ENCODE measurements around the gene STOM. TPM values are rescaled to one million over a fixed set of nuclear protein-coding genes. Genes with fewer than 3 reads are reported as not detected.

The STOM gene
- total RNA-seq, 1 donor from 2014 or later: 25.1 TPM

GRCh38 chr9:121321016-121321503 is 49.0 kb downstream of the STOM start:
- DNase-seq: no peak

GRCh38 chr9:121319383-121319780 is 50.7 kb downstream of the STOM start:
- no peak for DNase-seq

GRCh38 chr9:121318631-121319382 is 51.2 kb downstream of the STOM start:
- DNase-seq: no peak

- no peak for DNase-seq
Observed at GRCh38 chr9:121317737-121318630, 52.1 kb downstream of the STOM start.

- no peak for DNase-seq
Observed at GRCh38 chr9:121316852-121317373, 53.1 kb downstream of the STOM start.

GRCh38 chr9:121316378-121316777 is 53.7 kb downstream of the STOM start:
- DNase-seq: no peak

- DNase-seq: no peak
Observed at GRCh38 chr9:121313458-121314152, 56.4 kb downstream of the STOM start.

GRCh38 chr9:121312169-121312568 is 57.9 kb downstream of the STOM start:
- DNase-seq: no peak

GRCh38 chr9:121310571-121310970 is 59.5 kb downstream of the STOM start:
- no peak for DNase-seq

- no peak for DNase-seq
Observed at GRCh38 chr9:121309833-121310425, 60.1 kb downstream of the STOM start.

GRCh38 chr9:121309171-121309570 is 60.9 kb downstream of the STOM start:
- no peak for DNase-seq

GRCh38 chr9:121308765-121309164 is 61.3 kb downstream of the STOM start:
- no peak for DNase-seq

- DNase-seq: no peak
Observed at GRCh38 chr9:121307976-121308375, 62.1 kb downstream of the STOM start.

GRCh38 chr9:121305269-121305994 is 64.6 kb downstream of the STOM start:
- DNase-seq: no peak

GRCh38 chr9:121304707-121305106 is 65.3 kb downstream of the STOM start:
- DNase-seq: no peak

- DNase-seq: no peak
Observed at GRCh38 chr9:121303456-121304451, 66.3 kb downstream of the STOM start.

GRCh38 chr9:121302786-121303185 is 67.3 kb downstream of the STOM start:
- DNase-seq: no peak

- DNase-seq: no peak
Observed at GRCh38 chr9:121302341-121302740, 67.7 kb downstream of the STOM start.

- DNase-seq: no peak
Observed at GRCh38 chr9:121301881-121302286, 68.2 kb downstream of the STOM start.
